ENCODE data around the gene GGCX. TPM values are rescaled to one million over a fixed set of nuclear protein-coding genes. Genes with fewer than 3 reads are reported as not detected.
A peak's percentile ranks its signal among the peaks of the same experiment; 100 is the strongest.
"Not testable (repeated sequence)": the region's sequence is repeated elsewhere in the genome, so short reads cannot be mapped to it uniquely, and the experiment has no call there.

GGCX gene
- total and polyA plus RNA-seq, 2 of the 4 experiments (the other 2 are of a cell fraction) = 35.0 to 39.4 TPM

DNA sequence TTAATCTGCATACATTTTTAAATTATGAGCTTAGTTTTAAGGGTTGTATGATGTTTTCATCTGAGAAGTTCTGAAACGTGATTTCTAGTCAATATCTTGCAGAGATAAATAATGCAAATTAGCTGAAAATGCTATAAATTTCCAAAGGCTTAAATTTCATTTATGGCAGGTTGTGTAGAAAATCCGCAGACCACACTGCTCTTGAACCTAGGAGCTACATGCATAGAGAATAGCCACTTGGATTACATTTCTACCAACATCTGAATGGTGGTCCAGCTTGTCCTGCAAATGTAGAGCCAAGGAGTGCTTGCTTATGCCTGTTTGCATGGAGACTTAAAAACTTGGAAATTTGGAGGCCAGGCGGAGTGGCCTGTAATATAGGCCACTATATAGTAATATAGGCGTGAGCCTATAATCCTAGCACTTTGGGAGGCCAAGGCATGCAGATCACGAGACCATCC is 15.5 kb downstream of the GGCX start:
- Histone ChIP-seq H3K36me3 (ENCODE audit: control insufficient read depth, insufficient read depth, low read length) (peaks cover 39% of the 10 kb centered on the region), H3K18ac (ENCODE audit: low read depth, low read length) (no peak overlapping the region), H3K4me1 (ENCODE audit: control insufficient read depth, insufficient read depth, low read length) (peaks cover 19% of the 10 kb centered on the region), H4K91ac (ENCODE audit: insufficient read depth, low read depth, low read length) (no peak overlapping the region), H3K9ac (ENCODE audit: low read depth, low read length) (no peak overlapping the region), H3K27me3 (ENCODE audit: control insufficient read depth, insufficient read depth, low read length) (no peaks in the 10 kb centered on the region), H2BK15ac (ENCODE audit: low read depth, low read length) (no peak overlapping the region), H3K4me2 (ENCODE audit: low read depth, low read length) (no peak overlapping the region), H4K20me1 (ENCODE audit: insufficient read depth, low read length) (peaks cover 57% of the 10 kb centered on the region), H2BK20ac (ENCODE audit: low read depth, low read length) (no peak overlapping the region), H3K79me1 (ENCODE audit: low read depth in 1 of 2, low read length in 2 of 2) (peaks cover 7 to 51% of the 10 kb centered on the region in 2 experiments), H3K23ac (ENCODE audit: low read depth, low read length) (no peak overlapping the region), H4K8ac (ENCODE audit: low read depth in 2 of 2, low read length in 2 of 2) (no peak overlapping the region; a peak in 1 of 4 replicates), H3K4ac (ENCODE audit: low read depth, low read length) (no peak overlapping the region), H3K14ac (replicated peaks; ENCODE audit: low read depth, low read length) (no peak overlapping the region), H2AK5ac (ENCODE audit: low read depth, low read length) (no peak overlapping the region), H3K9me3 (ENCODE audit: control insufficient read depth, insufficient read depth, low read length) (no peaks in the 10 kb centered on the region), H3K27ac (ENCODE audit: insufficient read depth, low read length) (no peak overlapping the region), H4K5ac (ENCODE audit: low read depth, low read length) (no peak overlapping the region), H3K56ac (ENCODE audit: extremely low read depth, insufficient read depth, low read length) (no peak overlapping the region), H3K9me1 (ENCODE audit: insufficient read depth, low read length) (peaks cover 15% of the 10 kb centered on the region; the same call in 1 of the 2 replicates), H3K4me3 (ENCODE audit: insufficient read depth, low read depth, low read length) (no peak overlapping the region), H2BK5ac (ENCODE audit: low read depth, low read length, poor library complexity, severe bottlenecking) (no peak overlapping the region), H2AFZ (replicated peaks; ENCODE audit: low read length, poor library complexity) (no peak overlapping the region), H2AK9ac (replicated peaks; ENCODE audit: low read depth, low read length, poor library complexity) (no peak overlapping the region), H2BK120ac (ENCODE audit: low read depth, low read length) (no peak overlapping the region)
- no TSS peak for BruUV-seq (replicated peaks)
- intact Hi-C loops (cut with micrococcal nuclease) (no loop called here), dilution Hi-C loops (cut with HindIII; ENCODE audit: low sequenced_read_pairs, unreplicated experiment) (no loop called here), in situ Hi-C loops (cut with MboI; ENCODE audit: low sequenced_read_pairs) (no loop called here)
- no peak for DNase-seq
- CTCF ChIA-PET = no interaction called here
- POLR2A ChIA-PET (ENCODE audit: unreplicated experiment) = interaction anchor here (0.6 to 1.3 kb wide), 6 partner anchors 8 to 125 kb away, joined by 3 to 4 read pairs (median 3); no protein-coding TSS in a partner anchor
- no peak for TF ChIP-seq MXI1 (IDR thresholded peaks at IDR 0.05; ENCODE audit: borderline replicate concordance, low read depth, low read length)
- peak; percentile 51 for TF ChIP-seq POLR2A (IDR thresholded peaks at IDR 0.05; ENCODE audit: low read depth, low read length)
- ATAC-seq (ENCODE audit: low read depth) = no peak
- 73% methylated on average over 2 of the region's 5 CpGs; no CpG with 5 or more reads in 1 of the 2 experiments for WGBS, 2 experiments (ENCODE audit: extremely low coverage in 2 of 2, insufficient read length in 1 of 2)

DNA sequence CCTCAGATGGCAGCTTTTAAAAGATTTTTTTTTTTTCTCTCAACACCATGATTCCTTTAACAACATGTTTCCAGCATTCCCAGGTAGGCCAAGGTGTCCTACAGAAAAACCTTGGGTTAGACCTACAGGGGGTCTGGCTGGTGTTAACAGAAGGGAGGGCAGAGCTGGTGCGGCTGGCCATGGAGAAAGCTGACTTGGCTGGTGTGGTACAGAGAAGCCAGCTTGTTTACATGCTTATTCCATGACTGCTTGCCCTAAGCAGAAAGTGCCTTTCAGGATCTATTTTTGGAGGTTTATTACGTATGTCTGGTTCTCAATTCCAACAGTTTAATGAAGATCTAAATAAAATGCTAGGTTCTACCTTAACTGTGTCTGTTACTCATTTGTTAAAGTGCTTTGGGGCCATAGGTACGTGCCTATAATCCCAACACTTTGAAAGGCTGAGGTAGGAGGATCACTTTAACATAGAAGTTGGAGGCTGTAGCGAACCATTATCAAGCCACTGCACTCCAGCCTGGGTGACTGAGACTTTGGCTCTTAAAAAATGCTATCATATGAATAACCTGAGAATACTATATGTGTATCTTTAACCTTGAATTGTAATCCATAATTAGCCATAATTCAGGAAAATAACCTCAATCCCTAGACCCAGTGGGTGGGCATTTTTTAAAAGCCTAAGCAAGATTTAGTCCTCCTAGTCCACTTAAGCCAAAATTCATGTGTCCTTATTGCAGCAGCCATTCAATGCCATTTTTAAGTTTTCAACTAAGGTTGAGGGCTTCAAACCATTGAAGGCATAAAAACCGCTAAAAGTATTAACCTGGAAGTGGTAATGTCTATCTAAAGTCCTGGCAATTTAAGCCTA is 16.1 kb downstream of the GGCX start:
- H2AFZ ChIP-seq (replicated peaks; ENCODE audit: low read length, poor library complexity); dilution Hi-C loops (cut with HindIII; ENCODE audit: low sequenced_read_pairs, unreplicated experiment); H2BK120ac ChIP-seq (ENCODE audit: low read depth, low read length); H2BK20ac ChIP-seq (ENCODE audit: low read depth, low read length); H3K14ac ChIP-seq (replicated peaks; ENCODE audit: low read depth, low read length); H3K4me3 ChIP-seq (ENCODE audit: insufficient read depth, low read depth, low read length); H4K5ac ChIP-seq (ENCODE audit: low read depth, low read length); H2BK15ac ChIP-seq (ENCODE audit: low read depth, low read length); H3K9ac ChIP-seq (ENCODE audit: low read depth, low read length); intact Hi-C loops (cut with micrococcal nuclease); H3K27me3 ChIP-seq (ENCODE audit: control insufficient read depth, insufficient read depth, low read length); in situ Hi-C loops (cut with MboI; ENCODE audit: low sequenced_read_pairs); H4K91ac ChIP-seq (ENCODE audit: insufficient read depth, low read depth, low read length); H2AK9ac ChIP-seq (replicated peaks; ENCODE audit: low read depth, low read length, poor library complexity); H3K27ac ChIP-seq (ENCODE audit: insufficient read depth, low read length); H2AK5ac ChIP-seq (ENCODE audit: low read depth, low read length); H3K4me2 ChIP-seq (ENCODE audit: low read depth, low read length); H3K9me3 ChIP-seq (ENCODE audit: control insufficient read depth, insufficient read depth, low read length); H3K56ac ChIP-seq (ENCODE audit: extremely low read depth, insufficient read depth, low read length); H4K8ac ChIP-seq (ENCODE audit: low read depth in 2 of 2, low read length in 2 of 2); H3K23ac ChIP-seq (ENCODE audit: low read depth, low read length); H3K18ac ChIP-seq (ENCODE audit: low read depth, low read length); BruUV-seq (replicated peaks); DNase-seq: not testable (repeated sequence)
- Histone ChIP-seq H4K20me1 (ENCODE audit: insufficient read depth, low read length) (peaks cover 64% of the 10 kb centered on the region), H2BK5ac (ENCODE audit: low read depth, low read length, poor library complexity, severe bottlenecking) (peak overlapping the region; percentile 63), H3K79me1 (ENCODE audit: low read depth in 1 of 2, low read length in 2 of 2) (peaks cover 7 to 47% of the 10 kb centered on the region in 2 experiments), H3K36me3 (ENCODE audit: control insufficient read depth, insufficient read depth, low read length) (peaks cover 36% of the 10 kb centered on the region), H3K4ac (ENCODE audit: low read depth, low read length) (0 out of 2 replicates have a peak overlapping the region, but pooled peaks have one; percentile 16), H3K9me1 (ENCODE audit: insufficient read depth, low read length) (peaks cover 11% of the 10 kb centered on the region; the same call in 1 of the 2 replicates), H3K4me1 (ENCODE audit: control insufficient read depth, insufficient read depth, low read length) (peaks cover 12% of the 10 kb centered on the region)
- peak; percentile 2; the same call in 1 of the 2 replicates for ATAC-seq (ENCODE audit: low read depth)
- ChIA-PET POLR2A (ENCODE audit: unreplicated experiment) (interaction anchor here (0.6 to 1.1 kb wide), 7 partner anchors 8 to 232 kb away, joined by 3 to 4 read pairs (median 3); no protein-coding TSS in a partner anchor), CTCF (interaction anchor here (0.7 kb wide), 1 partner anchor 217 kb away, joined by 3 read pairs; no protein-coding TSS in a partner anchor)
- WGBS, 2 experiments (ENCODE audit: extremely low coverage in 2 of 2, insufficient read length in 1 of 2) = 80% methylated on average over 1 of the region's 5 CpGs; no CpG with 5 or more reads in 1 of the 2 experiments

All from IMR-90 (cell line).